ENCODE results near the gene SLC24A3.

- TF ChIP-seq, protein P1, sequence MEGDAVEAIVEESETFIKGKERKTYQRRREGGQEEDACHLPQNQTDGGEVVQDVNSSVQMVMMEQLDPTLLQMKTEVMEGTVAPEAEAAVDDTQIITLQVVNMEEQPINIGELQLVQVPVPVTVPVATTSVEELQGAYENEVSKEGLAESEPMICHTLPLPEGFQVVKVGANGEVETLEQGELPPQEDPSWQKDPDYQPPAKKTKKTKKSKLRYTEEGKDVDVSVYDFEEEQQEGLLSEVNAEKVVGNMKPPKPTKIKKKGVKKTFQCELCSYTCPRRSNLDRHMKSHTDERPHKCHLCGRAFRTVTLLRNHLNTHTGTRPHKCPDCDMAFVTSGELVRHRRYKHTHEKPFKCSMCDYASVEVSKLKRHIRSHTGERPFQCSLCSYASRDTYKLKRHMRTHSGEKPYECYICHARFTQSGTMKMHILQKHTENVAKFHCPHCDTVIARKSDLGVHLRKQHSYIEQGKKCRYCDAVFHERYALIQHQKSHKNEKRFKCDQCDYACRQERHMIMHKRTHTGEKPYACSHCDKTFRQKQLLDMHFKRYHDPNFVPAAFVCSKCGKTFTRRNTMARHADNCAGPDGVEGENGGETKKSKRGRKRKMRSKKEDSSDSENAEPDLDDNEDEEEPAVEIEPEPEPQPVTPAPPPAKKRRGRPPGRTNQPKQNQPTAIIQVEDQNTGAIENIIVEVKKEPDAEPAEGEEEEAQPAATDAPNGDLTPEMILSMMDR (IDR thresholded peaks at IDR 0.05) = no peak
- no peak for TF ChIP-seq EP300 (IDR thresholded peaks at IDR 0.05)
Observed at GRCh38 chr20:19304389-19304788, 91.9 kb downstream of the SLC24A3 start.
